Measurements from ENCODE around the gene LRMDA. TPM values are rescaled to one million over a fixed set of nuclear protein-coding genes. Genes with fewer than 3 reads are reported as not detected.

LRMDA gene
- total RNA-seq, 1 donor from 2014 or later = 5.2 TPM

GRCh38 chr10:75508239-75508813 lies 76.9 kb downstream of the LRMDA start:
- Mint-ChIP-seq H3K27ac (no peak overlapping the region), H3K36me3 (no peaks in the 10 kb centered on the region), H3K4me1 (peaks cover 8% of the 10 kb centered on the region), H3K9me3 (no peaks in the 10 kb centered on the region), H3K4me3 (no peak overlapping the region), H3K27me3 (ENCODE audit: insufficient read depth, low read depth) (peaks cover 6% of the 10 kb centered on the region)
- no peaks in the 10 kb centered on the region for H3K79me2 ChIP-seq (ENCODE audit: low read depth)
- no peaks in the 10 kb centered on the region for H3K4me1 ChIP-seq
- H3K27ac ChIP-seq = no peak overlapping the region
- H3F3A ChIP-seq (ENCODE audit: low read depth) = no peaks in the 10 kb centered on the region
- H3K9me3 ChIP-seq (ENCODE audit: low read depth) = no peaks in the 10 kb centered on the region
- H2AFZ ChIP-seq (replicated peaks) = no peak overlapping the region
- no peaks in the 10 kb centered on the region for H3K36me3 ChIP-seq
- H3K4me3 ChIP-seq = no peak overlapping the region
- no peak overlapping the region for H3K4me2 ChIP-seq
- H3K9ac ChIP-seq = no peak overlapping the region
- no peaks in the 10 kb centered on the region for H4K20me1 ChIP-seq (ENCODE audit: low read depth)
- H3K27me3 ChIP-seq = no peaks in the 10 kb centered on the region
- TF ChIP-seq EZH2phosphoT487 (IDR thresholded peaks at IDR 0.05) = no peak
- TF ChIP-seq EZH2 (IDR thresholded peaks at IDR 0.05) = no peak
- TF ChIP-seq CTCF (IDR thresholded peaks at IDR 0.05) = no peak
- no peak for DNase-seq (ENCODE audit: low spot score)

- H3K9me3 Mint-ChIP-seq = no peaks in the 10 kb centered on the region
- no peak for DNase-seq (ENCODE audit: low spot score)
- no peaks in the 10 kb centered on the region for H3K9me3 ChIP-seq (ENCODE audit: low read depth)
- TF ChIP-seq EZH2phosphoT487 (IDR thresholded peaks at IDR 0.05) = no peak
- TF ChIP-seq CTCF (IDR thresholded peaks at IDR 0.05) = no peak
- H3K27me3 ChIP-seq = no peaks in the 10 kb centered on the region
- no peaks in the 10 kb centered on the region for H3K36me3 ChIP-seq
- no peaks in the 10 kb centered on the region for H3K4me1 ChIP-seq
- no peaks in the 10 kb centered on the region for H3F3A ChIP-seq (ENCODE audit: low read depth)
- no peak overlapping the region for H3K4me3 ChIP-seq
- H3K9ac ChIP-seq = no peak overlapping the region
- no peaks in the 10 kb centered on the region for H3K36me3 Mint-ChIP-seq
- no peak overlapping the region for H2AFZ ChIP-seq (replicated peaks)
- H3K79me2 ChIP-seq (ENCODE audit: low read depth) = no peaks in the 10 kb centered on the region
- H3K4me2 ChIP-seq = no peak overlapping the region
- peaks cover 6% of the 10 kb centered on the region for H3K27me3 Mint-ChIP-seq (ENCODE audit: insufficient read depth, low read depth)
- no peaks in the 10 kb centered on the region for H4K20me1 ChIP-seq (ENCODE audit: low read depth)
- H3K27ac Mint-ChIP-seq = no peak overlapping the region
- H3K27ac ChIP-seq = no peak overlapping the region
- peaks cover 8% of the 10 kb centered on the region for H3K4me1 Mint-ChIP-seq
- no peak overlapping the region for H3K4me3 Mint-ChIP-seq
Observed at GRCh38 chr10:75508814-75509306, 77.4 kb downstream of the LRMDA start.

- no peak overlapping the region for H3K27ac ChIP-seq
Observed at GRCh38 chr10:75509706-75510105, 78.3 kb downstream of the LRMDA start.

More at GRCh38 chr10:75509706-75510105, 78.3 kb downstream of the LRMDA start:
- no peak overlapping the region for H2AFZ ChIP-seq (replicated peaks)
- H4K20me1 ChIP-seq (ENCODE audit: low read depth) = no peaks in the 10 kb centered on the region
- H3K9ac ChIP-seq = no peak overlapping the region
- Mint-ChIP-seq H3K27ac (no peak overlapping the region), H3K9me3 (no peaks in the 10 kb centered on the region), H3K4me3 (no peak overlapping the region), H3K36me3 (no peaks in the 10 kb centered on the region), H3K4me1 (peaks cover 8% of the 10 kb centered on the region), H3K27me3 (ENCODE audit: insufficient read depth, low read depth) (peaks cover 6% of the 10 kb centered on the region)
- no peaks in the 10 kb centered on the region for H3K79me2 ChIP-seq (ENCODE audit: low read depth)
- no peak overlapping the region for H3K4me2 ChIP-seq
- H3K4me1 ChIP-seq = no peaks in the 10 kb centered on the region
- peaks cover 1% of the 10 kb centered on the region for H3K9me3 ChIP-seq (ENCODE audit: low read depth)
- DNase-seq (ENCODE audit: low spot score) = no peak
- H3K36me3 ChIP-seq = no peaks in the 10 kb centered on the region
- no peak overlapping the region for H3K4me3 ChIP-seq
- H3F3A ChIP-seq (ENCODE audit: low read depth) = no peaks in the 10 kb centered on the region
- TF ChIP-seq EZH2 (IDR thresholded peaks at IDR 0.05) (no peak), EZH2phosphoT487 (IDR thresholded peaks at IDR 0.05) (no peak), CTCF (IDR thresholded peaks at IDR 0.05) (no peak)
- H3K27me3 ChIP-seq = no peaks in the 10 kb centered on the region

Data from neural progenitor cell (in vitro differentiated cells).